Measurements from ENCODE around the gene TTC23. TPM values are rescaled to one million over a fixed set of nuclear protein-coding genes. Genes with fewer than 3 reads are reported as not detected.

TTC23 gene
- total RNA-seq, 4 donors from 2014 or later = 19.9 to 45.3 (median 34.0) TPM

GRCh38 chr15:99232740-99233139 lies 16.6 kb downstream of the TTC23 start:
- no peak for DNase-seq
- Histone ChIP-seq H3K9me3 (no peaks in the 10 kb centered on the region), H3K4me1 (no peaks in the 10 kb centered on the region), H3K4me3 (replicated peaks in 1 of 3) (no peak overlapping the region), H3K27ac (no peak overlapping the region), H3K36me3 (peaks cover 6% of the 10 kb centered on the region in 2 donors), H3K27me3 (no peaks in the 10 kb centered on the region)
- intact Hi-C loops (cut with DNase I) = no loop called here
- no peak for TF ChIP-seq POLR2A (IDR thresholded peaks at IDR 0.05)
- TF ChIP-seq CTCF (IDR thresholded peaks at IDR 0.05) = no peak
- 96 to 98% methylated on average over 2 of the region's 2 CpGs for WGBS, 2 donors

- intact Hi-C loops (cut with DNase I) = no loop called here
- 96 to 97% methylated on average over 4 of the region's 4 CpGs for WGBS, 2 donors
Measured at GRCh38 chr15:99230867-99231266, 18.5 kb downstream of the TTC23 start.

GRCh38 chr15:99228120-99228770 lies 21.1 kb downstream of the TTC23 start:
- Histone ChIP-seq H3K27ac (no peak overlapping the region), H3K9me3 (no peaks in the 10 kb centered on the region), H3K36me3 (peaks cover 13 to 18% of the 10 kb centered on the region in 2 donors), H3K4me3 (replicated peaks in 1 of 3) (no peak overlapping the region), H3K4me1 (no peaks in the 10 kb centered on the region), H3K27me3 (no peaks in the 10 kb centered on the region)
- DNase-seq = no peak
- WGBS, 2 donors = 90 to 92% methylated on average over 3 of the region's 3 CpGs
- intact Hi-C loops (cut with DNase I) = no loop called here
- TF ChIP-seq POLR2A (IDR thresholded peaks at IDR 0.05) (no peak), CTCF (IDR thresholded peaks at IDR 0.05) (no peak)

More at GRCh38 chr15:99230867-99231266, 18.5 kb downstream of the TTC23 start:
- DNase-seq = no peak
- Histone ChIP-seq H3K27me3 (no peaks in the 10 kb centered on the region), H3K9me3 (no peaks in the 10 kb centered on the region), H3K4me1 (no peaks in the 10 kb centered on the region), H3K36me3 (peaks cover 11 to 13% of the 10 kb centered on the region in 2 donors), H3K4me3 (replicated peaks in 1 of 3) (no peak overlapping the region), H3K27ac (no peak overlapping the region)
- no peak for TF ChIP-seq CTCF (IDR thresholded peaks at IDR 0.05)
- no peak for TF ChIP-seq POLR2A (IDR thresholded peaks at IDR 0.05)

- Histone ChIP-seq H3K4me1 (no peaks in the 10 kb centered on the region), H3K4me3 (replicated peaks in 1 of 3) (no peak overlapping the region), H3K27me3 (no peaks in the 10 kb centered on the region), H3K27ac (no peak overlapping the region), H3K9me3 (no peaks in the 10 kb centered on the region), H3K36me3 (peaks cover 13 to 18% of the 10 kb centered on the region in 2 donors)
- no peak for TF ChIP-seq CTCF (IDR thresholded peaks at IDR 0.05)
- no peak for TF ChIP-seq POLR2A (IDR thresholded peaks at IDR 0.05)
- WGBS, 2 donors = 60 to 62% methylated on average over 3 of the region's 3 CpGs
- intact Hi-C loops (cut with DNase I) = no loop called here
- no peak for DNase-seq
Measured at GRCh38 chr15:99226802-99227201, 22.6 kb downstream of the TTC23 start.

GRCh38 chr15:99224372-99225214 lies 24.8 kb downstream of the TTC23 start:
- Histone ChIP-seq H3K4me3 (replicated peaks in 1 of 3) (no peak overlapping the region), H3K27me3 (no peaks in the 10 kb centered on the region), H3K27ac (no peak overlapping the region), H3K4me1 (no peaks in the 10 kb centered on the region), H3K9me3 (no peaks in the 10 kb centered on the region), H3K36me3 (peaks cover 18 to 27% of the 10 kb centered on the region in 2 donors)
- TF ChIP-seq CTCF (IDR thresholded peaks at IDR 0.05) = no peak
- DNase-seq = no peak
- 89 to 94% methylated on average over 6 of the region's 6 CpGs for WGBS, 2 donors
- intact Hi-C loops (cut with DNase I) = no loop called here

All from thyroid gland (tissue), 4 donors.